ENCODE results near the gene PSMC5.
A peak's percentile ranks its signal among the peaks of the same experiment; 100 is the strongest.
"Not testable (repeated sequence)": the region's sequence is repeated elsewhere in the genome, so short reads cannot be mapped to it uniquely, and the experiment has no call there.

The PSMC5 gene

DNA sequence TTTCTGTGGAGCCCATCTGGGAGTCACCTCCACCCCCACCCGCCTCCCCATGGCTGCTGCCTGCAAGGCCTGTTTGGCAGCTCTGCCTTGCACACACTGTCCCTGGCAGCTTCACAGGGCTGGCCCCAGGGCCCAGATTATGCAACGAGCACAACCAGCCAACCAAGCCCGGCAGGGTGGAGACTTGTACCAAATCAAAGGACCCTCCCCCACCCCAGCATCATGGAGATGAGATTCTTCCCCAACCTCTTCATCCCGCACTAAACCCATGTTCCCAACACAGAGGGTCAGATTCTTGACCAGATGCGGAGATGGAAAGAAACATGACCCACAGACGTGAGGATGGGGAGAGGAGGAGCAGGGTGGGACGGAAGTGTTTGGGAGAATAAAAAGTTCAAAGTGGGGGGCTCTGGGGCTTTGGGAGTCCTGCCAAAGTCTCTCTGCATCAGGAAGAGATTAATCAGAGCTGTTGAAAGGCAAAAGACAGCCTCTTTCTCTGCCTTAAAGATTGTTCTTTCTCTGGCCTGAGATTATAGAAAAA, 11.5 kb downstream of the PSMC5 start:
- no peak overlapping the region for H3K4me3 ChIP-seq (ENCODE audit: low read depth, low read length)

DNA sequence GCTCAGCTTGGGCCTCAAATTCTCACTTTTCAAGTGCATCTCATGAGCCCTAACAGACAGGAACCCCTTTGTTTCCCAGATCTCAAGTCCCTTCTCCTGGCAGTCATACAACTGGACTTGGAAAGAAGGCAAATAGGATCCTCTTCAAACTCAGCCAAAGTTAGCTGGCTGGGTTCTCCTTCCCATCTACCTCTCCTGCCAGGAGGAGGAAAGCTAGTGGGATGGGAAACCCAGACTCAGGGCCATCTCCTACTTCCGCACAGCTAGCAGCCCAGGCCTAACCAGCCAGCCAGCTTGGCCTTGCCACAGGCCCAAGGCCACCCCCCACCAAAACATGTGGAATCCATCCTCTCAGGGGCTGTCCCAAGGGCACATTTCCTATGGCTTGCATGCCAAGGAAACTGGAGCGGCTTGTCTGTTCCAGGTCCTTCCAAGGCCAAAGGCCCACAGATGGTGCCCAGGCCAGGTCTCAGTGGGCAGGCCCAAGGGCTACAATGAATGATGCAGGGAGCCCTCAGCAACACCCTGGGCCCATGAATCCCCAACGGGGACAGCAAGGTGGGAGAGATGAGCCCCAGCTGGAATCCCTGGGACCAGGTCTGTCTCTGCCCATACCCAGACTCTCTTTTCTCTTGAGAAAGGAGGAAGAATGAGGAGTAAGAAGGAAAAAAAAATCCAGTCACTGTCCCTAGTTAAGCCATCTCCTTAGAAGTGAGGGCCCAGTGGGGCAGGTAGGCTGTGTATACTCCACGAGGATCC, 13.5 kb downstream of the PSMC5 start:
- H3K4me3 ChIP-seq (ENCODE audit: low read depth, low read length), result no peak overlapping the region

DNA sequence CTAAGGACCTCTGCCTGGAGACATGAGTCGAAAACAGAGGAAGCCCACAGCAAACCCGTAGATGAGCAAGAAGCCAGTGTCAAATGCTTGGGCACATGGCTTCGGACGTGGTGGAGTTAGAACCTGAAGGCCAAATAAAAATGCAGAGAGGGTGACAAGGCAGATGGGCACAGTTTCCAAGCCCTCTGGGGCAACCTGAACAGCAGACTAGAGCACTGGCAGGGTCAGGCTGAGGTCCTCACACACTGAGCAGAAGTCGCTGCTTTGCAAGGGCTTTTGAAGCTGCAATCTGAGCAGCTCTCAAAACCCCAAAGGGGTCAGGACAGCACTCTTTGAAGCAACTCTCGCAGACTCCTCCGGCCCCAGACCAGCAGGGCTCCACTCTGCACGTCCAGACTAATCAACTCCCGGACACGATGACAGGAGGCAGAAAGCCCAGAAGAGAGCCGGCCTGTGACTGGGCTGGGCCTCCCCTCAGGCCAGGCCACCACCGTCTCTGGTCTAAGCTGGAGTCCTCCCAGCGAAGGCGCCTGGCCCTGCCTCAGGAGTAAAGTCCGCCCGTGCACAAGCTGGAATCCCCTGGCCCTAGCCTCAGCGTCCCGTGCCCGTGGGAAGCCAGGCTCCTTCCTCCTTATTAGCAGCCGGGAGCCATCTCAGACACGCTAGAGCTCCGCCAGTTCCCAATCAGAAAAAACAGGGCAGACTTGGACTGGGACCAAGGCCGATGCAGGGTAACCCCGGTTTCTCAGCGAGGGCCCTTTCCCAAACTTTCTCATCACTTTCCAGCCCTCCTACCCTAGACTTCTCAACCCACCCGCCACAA, 14.3 kb downstream of the PSMC5 start:
- peak overlapping the region; percentile 82 for H3K4me3 ChIP-seq (ENCODE audit: low read depth, low read length)

DNA sequence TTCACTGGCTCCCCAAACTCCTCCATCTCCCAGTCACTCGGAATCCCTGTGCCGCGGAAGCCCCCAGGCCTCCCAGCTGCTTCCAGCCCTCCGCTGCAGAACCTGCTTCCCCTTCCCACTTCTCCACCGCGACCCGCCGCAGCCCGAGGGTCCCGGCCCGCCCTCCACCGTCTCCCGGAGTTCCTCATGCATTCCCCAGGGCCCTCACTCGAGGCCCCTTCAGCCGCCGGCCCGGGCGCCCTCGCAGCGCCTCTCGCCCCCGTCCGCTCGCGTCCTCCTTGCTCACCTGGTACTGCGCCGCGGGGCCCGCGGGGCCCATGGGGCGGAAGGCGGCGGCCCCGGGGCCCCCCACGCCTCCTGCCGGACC, 14.9 kb downstream of the PSMC5 start:
- H3K4me3 ChIP-seq (ENCODE audit: low read depth, low read length), result peak overlapping the region; percentile 82

DNA sequence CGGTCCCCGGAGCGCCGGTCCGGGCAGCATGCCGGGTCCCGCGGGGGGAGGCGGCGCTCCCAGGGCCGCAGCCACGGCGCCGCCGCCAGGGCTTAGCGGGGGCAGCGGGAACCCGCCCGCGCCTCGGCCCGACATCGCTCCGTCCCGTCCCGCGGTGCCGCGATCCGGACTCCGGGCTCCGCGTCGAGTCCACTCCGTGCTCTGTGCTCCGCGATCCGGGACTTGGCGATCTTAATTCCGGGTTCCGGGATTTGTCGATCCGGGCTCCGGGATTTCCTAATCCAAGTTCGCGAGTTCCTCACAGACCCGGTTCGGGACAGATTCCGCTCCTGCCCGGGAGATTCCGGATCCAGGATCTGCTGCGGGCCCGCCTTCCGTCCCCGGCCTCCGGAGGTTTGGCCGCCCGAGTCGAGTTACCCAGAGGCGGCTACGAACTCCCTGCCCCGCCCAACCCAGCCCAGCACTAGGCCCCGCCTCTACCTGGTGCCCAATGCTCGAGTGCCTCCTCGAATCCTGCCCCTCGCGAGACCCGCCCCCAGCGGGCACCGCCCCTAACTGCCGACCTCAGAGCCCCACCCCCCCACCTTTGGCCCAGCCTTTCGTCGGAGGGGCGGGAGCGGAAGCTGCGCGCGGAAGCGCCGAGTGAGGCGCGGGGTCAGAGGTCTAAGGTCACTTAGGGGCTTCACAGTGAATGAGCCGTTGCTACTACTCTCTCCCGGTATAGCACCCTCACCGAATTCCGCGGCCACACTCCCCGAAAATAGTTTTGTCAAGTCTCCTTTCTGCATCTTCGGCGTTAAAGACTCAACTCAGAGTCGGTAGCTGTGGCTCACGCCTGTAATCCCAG, 15.5 kb downstream of the PSMC5 start, which contains the start of gene SMARCD2:
Gene SMARCD2, minus strand, starts transcription at position 146 of the 847 bp plus-strand sequence. Its CDS starts 11 bp downstream, at position 135.
- peak within 1 kb of the TSS; percentile 82 for H3K4me3 ChIP-seq (ENCODE audit: low read depth, low read length)

DNA sequence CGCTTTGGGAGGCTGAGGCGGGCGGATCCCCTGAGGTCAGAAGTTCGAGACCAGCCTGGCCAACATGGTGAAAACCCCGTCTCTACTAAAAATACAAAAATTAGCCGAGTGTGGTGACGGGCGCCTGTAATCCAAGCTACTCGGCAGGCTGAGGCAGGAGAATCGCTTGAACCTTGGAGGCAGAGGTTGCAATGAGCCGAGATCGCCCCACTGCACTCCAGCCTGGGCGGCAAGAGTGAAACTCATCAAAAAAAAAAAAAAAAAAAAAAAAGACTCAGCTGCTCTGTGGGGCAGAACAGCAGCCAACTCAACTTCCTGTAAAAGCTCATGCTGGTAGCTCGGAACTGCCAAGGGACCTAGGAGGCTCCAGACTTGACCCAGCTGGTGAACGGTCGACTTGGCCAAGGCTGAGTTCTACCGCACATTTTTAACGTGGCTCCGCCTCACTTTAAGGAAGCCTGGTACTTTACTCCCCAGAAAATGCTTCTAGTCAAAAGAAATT, 16.2 kb downstream of the PSMC5 start:
- peak overlapping the region; percentile 67 for H3K4me3 ChIP-seq (ENCODE audit: low read depth, low read length)

DNA sequence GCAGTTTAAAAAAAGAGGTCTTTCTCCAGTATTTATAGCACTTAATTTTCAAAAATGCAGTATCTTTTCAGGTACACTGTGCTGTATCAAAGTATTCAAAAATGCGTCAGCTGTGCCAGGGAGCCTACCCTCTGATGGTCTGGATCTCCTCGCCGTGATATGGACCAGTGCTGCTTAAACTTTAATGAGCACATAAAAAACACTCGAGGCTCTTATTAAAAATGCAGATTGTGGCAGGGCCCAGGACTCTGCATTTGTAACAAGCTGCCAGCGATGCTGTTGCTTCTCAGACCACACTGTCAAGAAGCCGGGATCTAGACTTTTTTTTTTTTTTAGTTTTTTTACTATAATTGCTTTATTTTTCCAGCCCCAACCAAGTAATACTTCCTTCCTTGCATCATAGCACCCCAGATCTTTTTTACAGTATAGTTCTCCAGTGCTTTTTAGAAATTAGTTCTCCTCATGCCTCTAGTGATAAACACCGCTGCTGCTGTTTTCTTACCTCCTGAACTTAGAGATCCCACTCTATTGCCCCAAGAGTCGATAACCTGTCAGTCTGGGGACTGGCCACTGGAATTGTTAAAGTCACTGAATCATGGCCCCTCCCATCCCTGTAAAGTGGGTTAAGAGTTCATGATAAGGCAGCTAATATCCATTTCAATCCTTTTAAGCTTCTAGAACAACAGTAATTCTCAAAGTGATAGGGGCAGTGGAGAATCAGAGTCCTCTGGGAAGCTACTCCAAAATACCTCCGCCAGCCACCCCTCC, 16.9 kb downstream of the PSMC5 start:
- H3K4me3 ChIP-seq (ENCODE audit: low read depth, low read length), result no peak overlapping the region

DNA sequence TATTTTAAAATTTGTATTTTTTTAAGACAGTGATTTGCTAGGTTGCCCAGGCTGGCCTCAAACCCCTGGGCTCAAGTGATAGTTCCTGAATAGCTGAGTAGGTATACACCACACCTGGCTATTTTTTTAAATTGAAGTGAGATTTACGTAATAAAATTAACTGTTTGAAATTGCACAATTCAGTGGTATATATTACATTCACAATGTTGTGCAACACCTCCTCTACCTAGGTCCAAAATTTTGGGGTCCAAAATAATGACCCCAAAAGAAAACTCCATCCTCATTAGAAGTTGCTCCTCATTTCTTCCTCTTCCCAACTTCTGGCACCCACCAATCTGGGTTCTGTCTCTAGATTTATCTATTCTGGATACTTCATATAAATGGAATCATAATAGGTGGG, 18.3 kb downstream of the PSMC5 start:
- no peak overlapping the region for H3K4me3 ChIP-seq (ENCODE audit: low read depth, low read length)

DNA sequence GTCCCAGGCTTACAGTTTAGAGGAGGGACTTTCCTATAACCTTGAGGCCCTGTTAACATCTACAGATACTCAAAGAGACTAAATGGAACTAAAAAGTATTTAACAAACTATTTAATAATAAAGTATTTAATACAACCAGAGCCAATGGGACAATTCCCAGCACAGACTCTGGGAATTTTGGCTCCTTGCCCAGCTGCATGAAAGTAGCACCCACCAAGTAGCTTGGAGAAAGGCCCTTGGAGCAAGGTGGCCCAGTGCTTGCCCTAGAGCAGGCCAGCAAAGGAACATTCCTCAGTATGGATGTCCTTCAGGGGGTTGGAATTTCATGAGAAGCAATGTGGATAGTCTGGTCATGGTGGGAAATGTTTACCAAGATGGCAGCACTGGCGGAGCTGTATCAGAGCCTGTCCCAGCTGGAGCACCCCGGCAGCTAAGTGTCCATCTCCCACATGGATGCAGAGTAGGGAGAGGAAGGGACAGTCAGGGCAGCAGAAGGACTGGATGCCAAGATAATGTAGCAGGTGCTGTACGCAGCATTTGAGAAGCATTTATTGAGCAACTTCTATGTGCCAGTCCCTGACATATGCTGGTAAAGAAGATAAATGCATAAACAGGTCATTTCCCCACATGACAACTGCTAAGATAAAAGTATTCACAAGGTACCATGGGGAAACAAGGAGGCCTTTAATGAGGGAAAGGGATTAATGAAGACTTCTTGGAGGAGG, 20.5 kb downstream of the PSMC5 start:
- no peak overlapping the region for H3K4me3 ChIP-seq (ENCODE audit: low read depth, low read length)

DNA sequence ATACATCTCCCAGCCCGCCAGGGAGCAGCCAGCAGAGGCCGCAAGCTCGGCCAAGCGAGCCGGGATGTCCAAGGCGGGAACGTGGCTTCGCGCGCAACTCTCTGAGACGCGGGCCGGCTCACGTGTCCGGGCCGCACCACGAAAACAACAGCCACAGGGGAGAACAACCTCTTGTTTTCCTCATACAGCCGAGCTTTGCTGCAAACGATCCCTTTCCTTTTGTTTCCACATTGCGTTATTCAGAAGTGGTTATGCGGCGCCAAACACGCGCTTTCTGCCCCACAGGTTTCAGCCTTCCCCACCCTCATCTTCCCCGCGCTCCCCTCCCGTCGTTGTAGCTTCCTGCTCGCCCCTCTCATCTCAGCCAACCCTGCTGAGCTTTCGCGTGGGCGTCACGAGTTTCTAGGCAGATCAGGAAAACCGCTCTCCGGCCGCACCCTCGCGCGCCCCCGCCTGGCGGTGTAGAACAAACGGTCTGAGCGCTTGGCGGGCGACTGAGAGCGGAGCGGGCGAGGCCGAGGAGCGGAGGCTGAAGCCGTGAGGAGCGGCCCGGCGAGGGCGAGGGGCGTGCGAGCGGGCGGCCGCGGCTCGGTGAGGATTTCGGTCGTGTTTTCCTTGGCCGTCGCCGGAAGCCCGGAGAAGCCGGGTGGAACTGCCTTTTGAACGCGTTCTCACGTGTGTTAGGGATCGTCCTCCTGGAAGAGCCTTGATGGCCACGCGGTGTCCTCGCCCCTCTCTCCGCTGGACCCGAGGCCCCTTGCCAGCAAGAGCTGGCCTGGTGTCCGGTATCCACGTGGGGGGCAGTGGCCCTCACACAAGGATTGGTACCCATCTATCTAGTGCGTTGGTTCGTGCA, 21.8 kb downstream of the PSMC5 start:
- H3K4me3 ChIP-seq (ENCODE audit: low read depth, low read length), result no peak overlapping the region

DNA sequence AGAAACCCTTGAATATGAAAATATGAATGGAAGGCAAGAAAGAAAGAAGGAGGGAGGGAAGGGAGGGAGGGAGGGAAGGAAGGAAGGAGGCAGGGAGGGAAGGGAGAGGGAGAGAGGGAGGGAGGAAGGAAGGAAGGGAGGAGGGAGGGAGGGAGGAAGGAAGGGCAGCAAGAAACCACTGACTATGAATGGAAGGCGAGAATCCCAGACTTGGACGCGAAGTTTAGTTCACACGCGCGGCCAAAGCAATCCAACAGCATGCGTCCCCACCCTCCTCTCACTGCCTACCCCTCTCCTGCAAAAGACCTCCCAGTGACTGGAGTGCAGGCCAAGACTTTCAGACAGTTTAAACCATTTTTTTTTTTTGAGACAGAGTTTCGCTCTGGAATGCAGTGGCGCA, 23.2 kb downstream of the PSMC5 start:
- no peak overlapping the region for H3K4me3 ChIP-seq (ENCODE audit: low read depth, low read length)

DNA sequence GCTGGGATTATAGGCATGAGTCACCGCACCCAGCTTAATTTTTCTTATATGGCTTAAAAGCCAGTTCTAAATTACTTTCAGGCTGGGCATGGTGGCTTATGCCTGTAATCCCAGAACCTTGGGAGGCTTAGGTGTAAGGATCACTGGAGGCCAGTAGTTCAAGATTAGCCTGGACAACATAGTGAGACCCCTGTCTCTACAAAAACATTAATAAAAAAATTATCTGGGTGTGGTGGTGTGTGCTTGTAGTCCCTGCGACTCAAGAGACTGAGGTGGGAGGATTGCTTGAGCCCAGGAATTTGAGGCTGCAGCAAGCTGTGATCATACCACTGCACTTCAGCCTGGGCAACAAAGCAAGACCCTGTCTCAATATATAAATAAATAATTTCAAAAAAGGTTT, 26.0 kb downstream of the PSMC5 start:
- H3K4me3 ChIP-seq (ENCODE audit: low read depth, low read length), result no peak overlapping the region

DNA sequence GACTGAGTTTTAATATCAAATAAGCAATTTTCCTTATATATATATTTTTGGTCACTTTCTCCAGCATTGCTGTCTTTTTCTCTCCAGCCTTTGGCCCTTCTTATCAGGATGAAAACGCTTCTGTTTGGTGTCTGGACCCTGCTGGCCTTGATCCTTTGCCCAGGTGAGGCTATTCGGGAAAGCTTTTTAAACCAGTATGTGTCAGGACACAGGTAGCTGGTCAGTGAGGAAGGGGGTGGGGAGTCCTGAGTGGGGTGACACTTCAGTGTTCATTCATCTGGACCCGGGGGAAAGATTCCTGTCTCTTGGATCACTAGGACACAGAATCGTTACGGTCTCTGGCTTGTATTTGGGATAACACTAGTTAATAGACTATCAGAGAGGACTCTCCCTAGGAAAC, 27.5 kb downstream of the PSMC5 start:
- no peak overlapping the region for H3K4me3 ChIP-seq (ENCODE audit: low read depth, low read length)

DNA sequence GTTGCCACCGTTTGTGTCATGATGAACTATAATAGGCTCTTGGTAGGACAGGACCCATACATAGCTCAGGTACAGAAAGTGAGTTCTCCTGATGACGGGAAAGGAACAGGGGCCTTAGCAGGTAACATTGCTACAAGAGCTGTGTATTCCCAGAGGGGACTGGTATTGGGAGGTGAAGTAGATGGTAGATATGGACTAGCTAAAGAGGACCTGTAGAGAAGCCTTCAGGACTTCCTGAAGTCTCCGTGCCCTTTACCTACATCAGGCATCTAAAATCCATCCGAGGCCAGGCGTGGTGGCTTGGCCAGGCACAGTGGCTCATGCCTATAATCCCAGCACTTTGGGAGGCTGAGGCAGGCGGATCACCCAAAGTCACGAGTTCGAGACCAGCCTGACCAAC, 28.0 kb downstream of the PSMC5 start:
- H3K4me3 ChIP-seq (ENCODE audit: low read depth, low read length), result no peak overlapping the region

DNA sequence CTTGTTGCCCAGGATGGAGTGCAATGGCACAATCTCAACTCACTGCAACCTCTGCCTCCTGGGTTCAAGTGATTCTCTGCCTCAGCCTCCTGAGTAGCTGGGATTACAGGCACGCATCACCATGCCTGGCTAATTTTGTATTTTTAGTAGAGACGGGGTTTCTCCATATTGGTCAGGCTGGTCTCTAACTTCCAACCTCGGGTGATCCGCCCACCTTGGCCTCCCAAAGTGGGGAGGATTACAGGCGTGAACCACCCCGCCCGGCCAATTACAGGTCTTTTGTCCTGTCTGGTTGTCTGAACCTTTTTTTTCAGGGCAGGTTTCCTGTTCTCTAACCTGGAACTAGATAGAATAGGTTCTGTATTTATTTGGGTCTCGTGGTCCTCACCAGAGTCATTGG, 29.2 kb downstream of the PSMC5 start:
- not testable (repeated sequence) for H3K4me3 ChIP-seq (ENCODE audit: low read depth, low read length)

DNA sequence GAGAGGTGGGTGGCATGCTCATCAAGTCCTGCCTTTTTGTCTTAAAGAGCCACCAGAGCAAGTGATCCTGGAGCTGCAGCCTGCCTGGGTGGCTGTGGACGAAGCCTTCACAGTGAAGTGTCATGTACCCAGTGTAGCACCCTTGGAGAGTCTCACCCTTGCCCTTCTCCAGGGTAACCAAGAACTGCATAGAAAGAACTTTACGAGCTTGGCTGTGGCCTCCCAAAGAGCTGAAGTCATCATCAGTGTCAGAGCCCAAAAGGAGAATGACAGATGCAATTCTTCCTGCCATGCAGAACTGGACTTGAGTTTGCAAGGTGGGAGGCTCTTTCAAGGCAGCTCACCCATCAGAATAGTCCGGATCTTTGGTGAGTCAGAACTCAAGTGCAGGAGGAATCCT, 32.0 kb downstream of the PSMC5 start:
- H3K4me3 ChIP-seq (ENCODE audit: low read depth, low read length), result no peak overlapping the region

DNA sequence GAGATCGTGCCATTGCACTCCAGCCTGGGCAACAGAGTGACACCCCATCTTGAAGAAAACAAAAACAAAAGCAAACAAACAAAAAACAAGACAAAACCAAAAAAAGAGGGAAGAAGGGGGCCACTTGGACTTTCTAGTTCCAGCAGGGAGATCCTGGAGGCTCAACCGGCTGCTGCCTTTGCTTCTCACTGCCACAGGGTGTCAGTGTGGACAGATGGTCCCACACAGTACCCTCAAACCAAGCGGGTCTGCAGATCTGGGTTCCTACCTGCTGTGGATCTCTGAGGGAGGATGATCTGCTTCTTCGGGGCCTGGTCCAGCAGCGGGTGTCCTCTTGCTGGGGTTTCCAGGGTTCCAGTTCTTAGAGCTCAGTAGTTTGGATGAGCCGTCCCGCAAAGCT, 39.4 kb downstream of the PSMC5 start:
- not testable (repeated sequence) for H3K4me3 ChIP-seq (ENCODE audit: low read depth, low read length)

DNA sequence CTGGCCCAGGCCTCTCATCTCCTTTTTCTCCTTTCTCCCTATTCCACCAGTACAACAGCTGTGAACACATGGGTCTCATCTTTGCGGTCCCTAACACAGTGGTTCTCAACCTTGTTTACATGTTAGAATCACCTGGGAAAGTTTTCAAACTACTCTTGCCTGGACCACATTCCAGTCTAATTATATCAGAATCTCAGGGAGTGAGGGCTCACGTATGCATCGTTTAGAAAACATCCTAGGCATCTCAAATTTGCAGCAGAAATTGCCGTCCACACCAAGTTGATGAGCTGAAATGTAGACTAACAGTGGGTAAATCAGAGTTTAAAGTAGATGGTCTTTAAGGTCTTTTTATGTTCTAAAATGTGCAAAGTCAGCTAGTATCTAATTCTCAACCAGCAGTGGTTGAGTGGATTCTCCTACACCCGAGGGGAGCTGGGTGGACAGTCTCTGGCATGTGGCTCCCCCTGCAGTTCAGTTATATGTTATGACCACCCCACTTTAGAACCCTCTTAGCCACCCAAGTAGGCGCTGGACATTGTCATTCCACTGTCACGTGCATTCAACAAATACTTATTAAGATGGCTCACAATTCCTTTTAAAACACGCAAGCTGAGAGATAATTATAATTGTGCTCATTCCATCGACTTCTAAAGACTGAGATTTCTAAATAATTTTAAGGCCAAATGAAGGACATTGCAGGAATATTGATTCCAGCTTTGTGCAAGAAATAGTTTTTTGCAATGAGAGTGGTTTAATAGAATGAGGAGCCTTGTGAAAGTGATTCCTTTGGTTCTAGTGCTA, 42.5 kb downstream of the PSMC5 start:
- H3K4me3 ChIP-seq (ENCODE audit: low read depth, low read length), result not testable (repeated sequence)
